CD1c-positive myeloid dendritic cell (primary cell): ENCODE data around the gene SCN4A.
"Not testable (repeated sequence)": the region's sequence is repeated elsewhere in the genome, so short reads cannot be mapped to it uniquely, and the experiment has no call there.

Source experiments
- DNase-seq: peaks from one replicate; pipeline ENCODE4 v3.0.0-alpha.2; 2016; ENCODE audit errors: extremely low spot score

SCN4A gene

GRCh38 chr17:63916566-63917185, 56.0 kb downstream of the SCN4A start:
- no peak for DNase-seq

- peak; percentile 21 for DNase-seq
Observed at GRCh38 chr17:63915753-63916152, 57.0 kb downstream of the SCN4A start.

- no peak for DNase-seq
Observed at GRCh38 chr17:63914471-63914870, 58.2 kb downstream of the SCN4A start.

GRCh38 chr17:63911657-63912100, 61.0 kb downstream of the SCN4A start:
- DNase-seq, result peak; percentile 55

- DNase-seq, result no peak
Observed at GRCh38 chr17:63911041-63911635, 61.6 kb downstream of the SCN4A start, which contains the start of gene CSHL1. Gene CSHL1 (minus strand): TSS chr17:63911258. CDS start chr17:63911196, 62 bp downstream.

GRCh38 chr17:63910096-63910495, 62.6 kb downstream of the SCN4A start:
- no peak for DNase-seq

GRCh38 chr17:63909586-63909985, 63.1 kb downstream of the SCN4A start:
- DNase-seq, result not testable (repeated sequence)

- DNase-seq, result peak; percentile 8
Observed at GRCh38 chr17:63907161-63907778, 65.4 kb downstream of the SCN4A start.

GRCh38 chr17:63904796-63905195, 67.9 kb downstream of the SCN4A start:
- not testable (repeated sequence) for DNase-seq

GRCh38 chr17:63903787-63904201, 68.9 kb downstream of the SCN4A start:
- DNase-seq, result peak; percentile 23

- DNase-seq, result not testable (repeated sequence)
Observed at GRCh38 chr17:63901971-63902370, 70.7 kb downstream of the SCN4A start.

GRCh38 chr17:63898899-63899798, 73.6 kb downstream of the SCN4A start:
- DNase-seq, result not testable (repeated sequence)

GRCh38 chr17:63896524-63897354, 76.0 kb downstream of the SCN4A start, which contains the start of gene CSH1:
Gene CSH1 (minus strand): TSS chr17:63896574. CDS start chr17:63896511, 63 bp downstream.
- not testable (repeated sequence) for DNase-seq

GRCh38 chr17:63894821-63895220, 77.9 kb downstream of the SCN4A start:
- not testable (repeated sequence) for DNase-seq

GRCh38 chr17:63894021-63894420, 78.7 kb downstream of the SCN4A start:
- not testable (repeated sequence) for DNase-seq

GRCh38 chr17:63892316-63893037, 80.2 kb downstream of the SCN4A start:
- not testable (repeated sequence) for DNase-seq

GRCh38 chr17:63889026-63889848, 83.5 kb downstream of the SCN4A start:
- DNase-seq, result peak; percentile 38
